Left ventricle myocardium superior (tissue), 1 donor: ENCODE data around the gene ME3. TPM values are rescaled to one million over a fixed set of nuclear protein-coding genes. Genes with fewer than 3 reads are reported as not detected.

Experiments used
- ATAC-seq: fragments of 200-7000 bp; cut with Tn5 transposase; one replicate; pipeline ENCODE4 v1.9.1; 2020; ENCODE audit warnings: mild to moderate bottlenecking, moderate library complexity
- DNase-seq: peaks from one replicate; pipeline ENCODE4 v3.0.0-alpha.2; 2020
- intact Hi-C: fragments of 100-400 bp; cut with micrococcal nuclease; formaldehyde crosslinking; loops from one replicate; pipeline ENCODE4 v1.11.0; 2022
- total RNA-seq: library from RNA; stranded (reverse); fragmentation: NEBNext Ultra II Directional; extraction: Animal tissue kit (Norgen Biotek cat#: 25700); gene quantifications from one replicate; pipeline ENCODE4 v1.2.1, GENCODE V29; 2021
- donor health status: DM: no; HTN: yes; CAD: no; lungs with severe emphysema.

The ME3 gene
- total RNA-seq, 1 donor from 2014 or later: 29.8 TPM

- intact Hi-C loops: no loop called here
- no peak for ATAC-seq
- no peak for DNase-seq
These were observed 211.7 kb downstream of the ME3 start for GRCh38 chr11:86460461-86461385.

GRCh38 chr11:86459682-86460460 lies 212.5 kb downstream of the ME3 start:
- peak; percentile 77 for DNase-seq
- ATAC-seq: peak; percentile 65
- intact Hi-C loops: loop anchor here (10.0 kb wide), 1 partner anchor 155 kb away; no protein-coding TSS in a partner anchor

GRCh38 chr11:86459002-86459385 lies 213.4 kb downstream of the ME3 start:
- ATAC-seq (no peak), DNase-seq (no peak)
- intact Hi-C loops: loop anchor here (10.0 kb wide), 1 partner anchor 156 kb away; no protein-coding TSS in a partner anchor

- ATAC-seq (peak; percentile 8), DNase-seq (no peak)
- intact Hi-C loops: loop anchor here (10.0 kb wide), 1 partner anchor 156 kb away; no protein-coding TSS in a partner anchor
These were observed 214.0 kb downstream of the ME3 start for GRCh38 chr11:86458294-86459001.

GRCh38 chr11:86456075-86456939 lies 216.1 kb downstream of the ME3 start:
- DNase-seq (peak; percentile 85), ATAC-seq (peak; percentile 83)
- intact Hi-C loops: loop anchor here (2.0 to 10.0 kb wide), 2 partner anchors 158 to 362 kb away; no protein-coding TSS in a partner anchor

GRCh38 chr11:86453290-86454030 lies 219.0 kb downstream of the ME3 start:
- no peak for DNase-seq
- intact Hi-C loops: loop anchor here (5.0 to 10.0 kb wide), 2 partner anchors 161 to 349 kb away; partner anchors contain the start of gene PRSS23
- no peak for ATAC-seq

GRCh38 chr11:86449993-86450629 lies 222.3 kb downstream of the ME3 start:
- DNase-seq (no peak), ATAC-seq (no peak)
- intact Hi-C loops: loop anchor here (5.0 to 10.0 kb wide), 2 partner anchors 165 to 352 kb away; partner anchors contain the start of gene PRSS23

GRCh38 chr11:86447763-86448480 lies 224.5 kb downstream of the ME3 start:
- ATAC-seq: no peak
- DNase-seq: no peak
- intact Hi-C loops: no loop called here

GRCh38 chr11:86446924-86447285 lies 225.5 kb downstream of the ME3 start:
- intact Hi-C loops: no loop called here
- DNase-seq (no peak), ATAC-seq (no peak)

GRCh38 chr11:86446163-86446923 lies 226.1 kb downstream of the ME3 start:
- DNase-seq: no peak
- ATAC-seq: no peak
- intact Hi-C loops: no loop called here

- ATAC-seq: no peak
These were observed 227.4 kb downstream of the ME3 start for GRCh38 chr11:86444981-86445380.

GRCh38 chr11:86443415-86443814 lies 229.0 kb downstream of the ME3 start:
- intact Hi-C loops: no loop called here
- DNase-seq: no peak

More at GRCh38 chr11:86444981-86445380, 227.4 kb downstream of the ME3 start:
- intact Hi-C loops: no loop called here
- no peak for DNase-seq

GRCh38 chr11:86442827-86443226 lies 229.6 kb downstream of the ME3 start:
- no peak for ATAC-seq
- intact Hi-C loops: no loop called here
- no peak for DNase-seq

More at GRCh38 chr11:86443415-86443814, 229.0 kb downstream of the ME3 start:
- no peak for ATAC-seq

GRCh38 chr11:86442420-86442819 lies 230.0 kb downstream of the ME3 start:
- ATAC-seq: no peak
- intact Hi-C loops: no loop called here
- DNase-seq: no peak

- DNase-seq (no peak), ATAC-seq (peak; percentile 26)
- intact Hi-C loops: no loop called here
These were observed 231.6 kb downstream of the ME3 start for GRCh38 chr11:86440843-86441242.

GRCh38 chr11:86440305-86440716 lies 232.1 kb downstream of the ME3 start:
- ATAC-seq (peak; percentile 96), DNase-seq (peak; percentile 66)
- intact Hi-C loops: no loop called here
